HG02938 (cell line): ENCODE results near the gene NUDT3.

ENCODE experiments used
- ATAC-seq: cut with Tn5 transposase; IDR thresholded peaks from one replicate; pipeline ENCODE4 v1.9.1; 2021; ENCODE audit warnings: mild to moderate bottlenecking, moderate library complexity; ENCODE audit not compliant: unreplicated experiment

The NUDT3 gene

DNA sequence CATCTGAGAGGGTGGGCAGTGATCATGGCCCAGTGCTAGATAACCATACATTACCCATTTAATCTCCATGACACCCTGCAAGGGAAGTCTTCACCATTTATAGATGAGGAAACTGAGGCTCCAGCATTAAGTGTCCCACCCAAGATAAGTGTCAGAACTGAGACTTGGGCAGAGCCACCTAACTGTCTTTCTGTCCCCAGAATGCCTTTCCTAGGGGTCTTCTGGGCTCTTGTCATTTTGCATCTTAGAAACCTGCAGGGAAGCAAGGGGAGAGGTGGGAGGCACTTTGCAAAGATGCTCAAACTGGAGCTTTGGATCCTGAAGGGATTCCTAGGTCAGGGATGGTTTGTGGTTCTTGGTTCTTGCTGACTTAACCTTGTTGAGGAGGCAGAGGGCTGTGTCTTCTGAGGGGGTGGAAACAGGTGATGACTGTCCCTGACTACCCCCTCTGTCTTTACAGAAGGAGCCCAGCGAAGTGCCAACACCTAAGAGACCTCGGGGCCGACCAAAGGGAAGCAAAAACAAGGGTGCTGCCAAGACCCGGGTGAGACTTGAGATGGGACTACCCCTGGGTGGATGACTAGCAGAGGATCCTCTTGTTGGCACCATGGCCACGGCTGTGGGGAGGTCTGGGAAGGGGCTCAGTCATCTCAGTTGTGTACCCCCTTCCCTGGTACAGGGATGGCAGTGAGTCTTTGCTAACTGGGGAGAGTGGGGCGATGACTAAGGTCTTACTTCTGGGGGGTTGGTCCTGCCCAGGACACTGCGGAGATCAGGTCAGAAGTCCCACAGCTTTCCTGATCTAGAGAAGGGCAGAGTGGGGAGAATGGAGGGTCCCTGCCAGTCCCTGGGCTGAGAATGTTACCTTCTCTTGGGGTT is 150.0 kb downstream of the NUDT3 start:
- no peak for ATAC-seq

DNA sequence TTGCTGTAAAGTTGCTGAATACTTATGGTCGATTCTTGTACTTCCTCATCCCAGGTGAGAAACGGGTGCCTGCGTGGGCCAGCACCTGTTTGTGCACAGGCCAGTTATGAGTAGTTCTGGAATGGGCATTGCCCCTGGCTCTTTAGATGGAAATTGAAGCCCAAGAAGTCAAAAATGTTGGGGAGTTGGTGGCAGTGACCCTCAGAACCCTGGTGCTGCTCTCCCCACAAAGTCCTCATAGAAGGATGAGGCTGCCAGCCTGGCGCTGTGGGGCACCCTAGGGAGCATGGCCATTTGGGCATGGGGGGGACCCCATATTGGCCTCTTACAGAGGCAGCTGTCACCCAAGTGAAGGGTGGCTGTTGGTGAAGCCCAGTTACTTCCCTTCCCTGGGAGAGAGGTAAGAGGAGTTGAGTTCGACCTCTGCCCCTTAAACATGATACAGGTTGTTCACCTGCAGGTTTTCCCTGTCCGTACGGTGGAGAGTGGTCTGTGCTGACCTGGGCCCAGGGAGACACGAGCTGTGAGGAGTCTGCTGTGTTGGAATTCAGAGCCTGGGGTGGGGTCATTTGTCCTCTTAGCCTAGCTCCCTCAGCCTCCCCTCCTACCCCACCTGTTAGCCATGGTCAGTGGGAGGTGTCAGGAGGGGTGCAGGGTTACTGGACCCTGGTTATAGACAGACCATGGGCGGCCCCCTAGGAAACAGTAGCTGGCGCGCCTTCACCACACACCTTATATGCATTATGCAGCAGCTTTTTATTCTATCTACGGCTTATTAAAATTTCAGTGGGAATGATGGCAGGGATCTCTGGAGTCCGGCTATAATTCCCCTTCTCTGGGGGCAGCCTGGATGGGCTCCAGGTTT is 150.9 kb downstream of the NUDT3 start:
- no peak for ATAC-seq

DNA sequence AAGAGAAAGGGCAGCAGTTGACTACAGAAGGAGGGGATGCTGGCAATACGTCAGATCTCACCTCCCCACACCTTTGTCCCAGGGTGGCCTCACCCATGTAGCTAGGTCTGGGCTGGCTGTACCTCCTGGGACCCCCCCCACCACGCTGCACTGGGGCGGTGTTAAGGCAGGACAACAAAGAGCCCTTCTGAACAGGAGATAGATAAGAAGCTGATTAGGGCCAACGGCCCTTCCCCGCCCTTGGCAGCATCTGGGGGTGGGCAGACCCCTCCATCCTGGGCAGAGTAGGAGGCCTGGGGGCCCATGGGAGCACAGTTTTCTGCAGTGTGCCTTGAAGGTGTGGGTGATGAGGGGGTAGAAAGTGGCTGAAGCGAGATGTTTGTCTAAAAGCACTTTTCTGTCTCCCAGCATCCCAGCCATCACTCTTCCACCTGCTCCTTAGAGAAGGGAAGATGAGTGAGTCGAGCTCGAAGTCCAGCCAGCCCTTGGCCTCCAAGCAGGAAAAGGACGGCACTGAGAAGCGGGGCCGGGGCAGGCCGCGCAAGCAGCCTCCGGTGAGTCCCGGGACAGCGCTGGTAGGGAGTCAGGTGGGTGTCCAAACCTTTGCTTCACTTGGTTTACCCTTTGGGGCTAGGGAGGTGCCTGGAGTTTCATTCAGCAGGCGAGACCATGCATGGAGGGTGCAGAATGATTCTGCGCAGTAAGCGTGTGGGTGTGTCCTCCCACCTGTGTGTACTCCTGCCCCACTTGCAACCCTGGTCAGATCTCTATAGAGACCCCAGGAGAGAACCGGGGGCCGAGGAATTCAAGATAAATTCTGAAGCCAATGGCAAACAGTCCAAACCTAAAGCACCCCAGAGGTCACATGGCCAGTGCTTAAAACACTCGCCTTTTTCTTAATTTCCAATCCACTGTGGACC is 151.9 kb downstream of the NUDT3 start:
- no peak for ATAC-seq

DNA sequence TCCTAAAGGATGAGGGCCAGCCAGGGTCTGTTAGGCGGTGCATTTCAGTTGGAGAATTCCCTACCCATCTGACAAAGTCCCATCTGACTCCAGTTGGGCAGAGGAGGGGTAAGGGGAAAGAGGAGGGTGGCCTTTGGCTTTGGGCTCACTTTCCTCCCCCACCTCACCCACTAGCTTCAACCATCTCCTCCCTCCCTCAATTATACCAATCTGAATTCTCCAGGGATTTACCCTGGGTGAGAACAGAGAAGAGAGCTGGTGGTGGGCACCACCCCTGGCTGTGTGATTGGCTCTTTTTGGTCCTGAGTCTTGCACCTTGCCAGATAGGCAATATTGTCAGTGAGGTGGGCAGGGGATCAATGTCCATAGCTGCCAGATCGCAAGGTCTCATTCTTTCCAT is 152.6 kb downstream of the NUDT3 start:
- ATAC-seq = no peak

DNA sequence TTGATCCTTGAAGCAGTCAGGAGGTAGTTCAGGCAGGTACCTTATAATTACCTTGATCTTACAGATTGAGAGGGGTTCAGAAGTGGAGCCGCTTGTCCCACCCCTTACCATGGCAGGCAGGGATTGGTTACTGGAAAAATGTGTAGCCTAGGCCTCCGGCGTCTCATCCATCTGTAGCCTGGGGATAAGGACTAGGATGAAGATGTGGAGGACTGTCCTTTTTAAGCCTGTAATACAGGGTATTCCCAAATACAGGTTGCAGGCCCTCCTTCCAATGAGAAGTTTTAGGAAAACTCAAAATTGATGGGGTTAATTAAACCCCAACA is 153.0 kb downstream of the NUDT3 start:
- ATAC-seq = no peak

GRCh38 chr6:34238585-34239499 is 153.6 kb downstream of the NUDT3 start:
- no peak for ATAC-seq

DNA sequence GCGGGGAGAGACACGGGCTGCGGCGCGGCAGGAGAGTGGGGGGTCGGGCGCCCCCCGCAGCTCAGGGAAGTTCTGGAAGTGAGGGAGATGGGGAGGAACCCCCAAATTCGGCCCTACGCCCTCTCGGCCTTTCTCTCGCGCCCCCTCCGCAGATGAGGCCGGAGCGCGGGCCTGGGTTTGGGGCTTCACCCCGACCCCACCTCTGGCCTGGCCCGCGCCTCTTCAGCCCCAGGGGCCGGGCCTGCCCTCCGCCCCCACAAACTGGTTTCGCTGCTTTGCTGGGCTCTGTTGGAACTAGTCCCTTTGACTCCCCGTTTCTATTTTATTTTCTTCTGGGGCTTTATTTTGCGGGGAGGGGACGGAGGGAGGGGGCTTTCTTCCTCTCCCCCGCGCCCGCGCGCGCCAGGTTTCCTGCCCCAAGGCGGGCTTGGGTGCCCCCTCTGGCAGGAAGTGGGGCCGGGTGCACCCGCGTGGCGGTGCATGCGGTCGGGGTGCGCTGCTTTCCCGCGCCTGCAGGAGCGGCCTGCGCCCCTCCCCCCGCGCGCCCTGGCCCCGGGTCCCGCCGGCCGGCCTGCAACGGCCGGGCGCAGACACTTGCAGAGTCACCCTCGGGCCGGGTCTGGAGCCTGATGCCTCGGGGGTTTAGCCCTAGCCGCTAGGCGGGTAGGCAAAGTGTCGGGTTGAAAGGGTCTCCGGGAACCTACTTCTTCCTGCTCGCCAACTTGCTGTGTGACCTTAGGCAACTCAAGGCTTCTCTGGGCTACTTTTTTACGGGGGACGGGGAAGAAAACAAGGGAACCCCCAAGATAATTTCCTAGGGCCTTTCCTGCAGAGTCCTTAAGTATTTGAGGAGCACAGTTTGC is 154.5 kb downstream of the NUDT3 start:
- no peak for ATAC-seq

DNA sequence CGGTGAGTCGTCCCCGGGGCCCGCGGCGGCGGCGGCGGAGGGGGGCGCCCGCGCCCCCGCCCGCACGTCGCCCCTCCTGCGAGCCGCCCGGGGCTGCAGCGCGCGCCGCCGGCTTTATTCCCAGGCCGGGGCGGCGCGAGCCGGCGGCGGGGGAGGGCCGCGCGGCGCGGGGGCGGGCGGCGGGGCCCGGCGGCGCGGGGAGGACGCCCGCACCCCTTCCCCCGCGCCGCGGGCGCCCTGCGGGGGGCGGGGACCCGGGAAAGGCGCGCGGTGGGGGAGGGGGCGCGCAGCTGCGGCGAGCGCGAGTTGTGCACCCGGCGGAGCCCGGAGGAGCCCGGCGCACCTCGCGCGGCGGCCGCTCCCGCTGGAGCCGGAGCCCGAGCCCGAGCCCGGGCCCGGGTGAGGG is 155.2 kb downstream of the NUDT3 start:
- ATAC-seq = no peak

DNA sequence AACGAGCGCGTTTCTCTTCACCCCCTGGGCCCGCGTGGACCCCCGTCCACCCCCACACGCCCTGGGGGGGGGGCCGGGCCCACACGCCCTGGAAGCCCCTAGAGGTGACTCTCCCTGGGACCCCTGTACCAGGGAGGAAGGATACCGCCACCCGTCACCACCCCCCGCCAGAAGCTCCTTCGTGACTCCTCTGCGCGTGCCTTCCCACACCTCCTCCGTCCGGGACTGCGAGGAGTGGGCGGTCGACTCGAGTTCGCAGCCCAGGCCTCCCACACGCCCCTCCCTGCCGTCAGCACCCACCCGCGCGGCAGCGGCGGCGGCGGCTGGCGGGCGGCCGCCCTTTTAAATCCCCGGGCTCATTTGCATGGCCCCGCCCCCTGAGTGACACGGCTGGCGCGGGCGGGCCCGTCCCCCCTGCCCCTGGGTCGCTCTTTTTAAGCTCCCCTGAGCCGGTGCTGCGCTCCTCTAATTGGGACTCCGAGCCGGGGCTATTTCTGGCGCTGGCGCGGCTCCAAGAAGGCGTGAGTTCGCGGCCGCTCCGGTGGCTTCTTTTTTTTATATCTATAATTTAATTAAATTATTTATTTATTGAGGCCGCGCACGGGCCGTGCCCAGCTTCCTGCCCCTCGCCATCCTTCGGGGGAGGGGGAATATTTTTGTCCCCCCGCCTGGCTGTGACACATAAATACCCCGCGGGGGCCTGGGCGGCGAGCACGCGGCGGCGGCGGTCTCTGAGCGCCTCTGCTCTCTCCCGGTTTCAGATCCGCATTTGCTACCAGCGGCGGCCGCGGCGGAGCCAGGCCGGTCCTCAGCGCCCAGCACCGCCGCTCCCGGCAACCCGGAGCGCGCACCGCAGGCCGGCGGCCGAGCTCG is 155.8 kb downstream of the NUDT3 start, which contains the start of gene HMGA1:
Gene HMGA1, plus strand, starts transcription at position 431 of the 873 bp plus-strand sequence. CDS start 3,908 bp downstream, outside the sequence.
- peak; percentile 59 for ATAC-seq

- no peak for ATAC-seq
Measured at GRCh38 chr6:34236131-34236442, 156.4 kb downstream of the NUDT3 start.

- ATAC-seq = no peak
Measured at GRCh38 chr6:34235307-34236130, 156.9 kb downstream of the NUDT3 start.

- ATAC-seq = no peak
Measured at GRCh38 chr6:34234667-34235306, 157.7 kb downstream of the NUDT3 start.

DNA sequence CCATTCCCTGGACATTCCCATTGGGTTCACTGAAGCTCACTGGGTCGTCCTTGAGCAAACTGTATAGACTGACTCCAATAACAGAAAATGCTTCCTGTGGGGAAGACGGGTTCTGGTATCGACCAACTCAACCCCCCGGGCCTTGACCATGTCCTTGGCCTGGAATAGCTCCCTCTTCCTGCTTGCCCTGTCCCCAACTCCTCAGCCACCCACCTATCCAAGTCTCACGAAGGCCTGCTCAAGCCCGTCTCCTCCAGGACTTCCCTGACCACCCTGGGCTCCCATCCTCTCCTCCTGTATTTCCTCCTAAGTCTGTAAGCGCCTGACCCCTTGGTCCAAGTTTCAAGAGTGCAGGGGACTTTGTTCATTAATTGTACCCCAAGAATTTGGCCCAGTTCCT is 158.6 kb downstream of the NUDT3 start:
- no peak for ATAC-seq

GRCh38 chr6:34232901-34233300 is 159.6 kb downstream of the NUDT3 start:
- ATAC-seq = no peak

DNA sequence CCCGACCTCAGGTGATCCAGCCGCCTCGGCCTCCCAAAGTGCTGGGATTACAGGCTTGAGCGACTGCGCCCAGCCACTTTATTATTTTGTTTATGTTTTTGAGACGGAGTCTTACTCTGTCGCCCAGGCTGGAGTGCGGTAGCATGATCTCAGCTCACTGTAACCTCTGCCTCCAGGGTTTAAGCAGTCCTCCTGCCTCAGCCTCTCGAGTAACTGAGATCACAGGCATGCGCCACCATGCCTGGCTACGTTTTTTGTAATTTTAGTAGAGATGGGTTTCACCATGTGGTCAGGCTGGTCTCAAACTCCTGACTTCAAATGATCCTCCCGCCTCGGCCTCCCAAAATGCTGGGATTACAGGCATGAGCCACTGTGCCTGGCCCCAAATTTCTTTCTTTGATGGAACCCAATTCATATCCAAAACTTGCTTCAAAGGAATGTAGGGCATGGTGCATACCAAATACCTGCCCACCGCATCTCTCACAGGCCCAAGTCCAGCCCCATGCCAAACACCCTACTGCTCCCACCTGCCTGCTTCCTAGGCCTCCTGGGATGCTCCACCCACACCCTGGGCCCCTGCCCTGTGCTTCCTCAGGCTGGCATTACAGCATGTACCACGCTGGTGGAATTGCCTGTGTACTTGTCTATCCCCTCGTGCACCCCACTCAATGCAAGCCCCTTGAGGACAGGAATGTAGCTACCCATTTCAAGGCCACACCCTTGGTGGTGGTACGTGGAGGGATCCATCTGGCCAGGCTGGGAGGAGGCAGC is 160.7 kb downstream of the NUDT3 start:
- ATAC-seq = no peak
